Spleen (tissue), 7 donors: Measurements from ENCODE around the gene UMPS.

Experiments used
- POLR2A ChIP-seq, 3 donors: fragments of 450-650 bp; IDR thresholded peaks; one replicate each; pipeline ENCODE4 v1.5.1; 2017; ENCODE audit warnings: antibody characterized with exemption in 3 of 3, mild to moderate bottlenecking in 1 of 3
- TF ChIP-seq, protein P1 (sequence below), 11 experiments: fragments of 200-600 bp in 7 of 11; fragments of 450-650 bp in 4 of 11; sonication (generic) in 4 of 11; IDR thresholded peaks in 8 of 11; conservative IDR thresholded peaks in 3 of 11; 1 replicate in 7 of 11; 2 replicates in 4 of 11; pipeline versions ENCODE4 v1.4.0 to v1.8.0; 2016 to 2021; ENCODE audit warnings: antibody characterized with exemption in 11 of 11, inconsistent platforms in 4 of 11, mild to moderate bottlenecking in 1 of 11
- donor health status: DM: no; HTN: no; CAD: no; lungs with moderate emphysema.
- donor health status: DM: no; HTN: no; CAD: no.
- donor health status: DM: no; HTN: no; CAD: no.

GRCh38 chr3:124680521-124680920 lies 49.7 kb upstream of the UMPS start:
- TF ChIP-seq, protein P1, sequence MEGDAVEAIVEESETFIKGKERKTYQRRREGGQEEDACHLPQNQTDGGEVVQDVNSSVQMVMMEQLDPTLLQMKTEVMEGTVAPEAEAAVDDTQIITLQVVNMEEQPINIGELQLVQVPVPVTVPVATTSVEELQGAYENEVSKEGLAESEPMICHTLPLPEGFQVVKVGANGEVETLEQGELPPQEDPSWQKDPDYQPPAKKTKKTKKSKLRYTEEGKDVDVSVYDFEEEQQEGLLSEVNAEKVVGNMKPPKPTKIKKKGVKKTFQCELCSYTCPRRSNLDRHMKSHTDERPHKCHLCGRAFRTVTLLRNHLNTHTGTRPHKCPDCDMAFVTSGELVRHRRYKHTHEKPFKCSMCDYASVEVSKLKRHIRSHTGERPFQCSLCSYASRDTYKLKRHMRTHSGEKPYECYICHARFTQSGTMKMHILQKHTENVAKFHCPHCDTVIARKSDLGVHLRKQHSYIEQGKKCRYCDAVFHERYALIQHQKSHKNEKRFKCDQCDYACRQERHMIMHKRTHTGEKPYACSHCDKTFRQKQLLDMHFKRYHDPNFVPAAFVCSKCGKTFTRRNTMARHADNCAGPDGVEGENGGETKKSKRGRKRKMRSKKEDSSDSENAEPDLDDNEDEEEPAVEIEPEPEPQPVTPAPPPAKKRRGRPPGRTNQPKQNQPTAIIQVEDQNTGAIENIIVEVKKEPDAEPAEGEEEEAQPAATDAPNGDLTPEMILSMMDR (IDR thresholded peaks at IDR 0.05 in 8 of 11, conservative IDR thresholded peaks at IDR 0.05 in 3 of 11) = no peak
- TF ChIP-seq POLR2A (IDR thresholded peaks at IDR 0.05) = no peak
